Stimulated activated CD4-positive, alpha-beta T cell treated with anti-CD3 and anti-CD28 coated beads, Interleukin-2, amount 100 ng/mL, for 48 hours (primary cell): ENCODE data around the gene SMAD4.

ENCODE experiments used
- DNase-seq, 2 donors: peaks; one replicate each; pipeline ENCODE4 v3.0.0-alpha.2; 2020

The SMAD4 gene

DNA sequence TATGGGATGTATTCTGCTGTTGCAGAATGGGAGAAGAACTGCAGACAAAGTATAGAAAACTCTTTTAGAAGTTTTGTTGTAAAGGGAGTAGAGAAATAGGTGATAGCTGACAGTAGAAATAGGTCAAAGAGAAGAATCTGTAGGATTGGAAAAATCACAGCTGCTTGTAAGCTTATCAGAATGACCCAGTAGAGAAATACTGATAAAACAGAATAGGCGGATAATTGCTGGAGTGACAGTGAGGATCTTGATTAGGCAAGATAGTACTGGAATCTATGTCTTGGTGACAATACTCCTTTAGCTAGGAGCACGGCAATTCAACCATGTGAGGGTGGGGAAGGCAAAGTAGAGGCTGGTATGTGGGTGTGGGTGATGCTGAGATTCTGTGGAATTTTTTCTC, 4.5 kb upstream of the SMAD4 start:
- no peak for DNase-seq

- no peak for DNase-seq
These were observed 1.7 kb upstream of the SMAD4 start for GRCh38 chr18:51028201-51028805.

DNA sequence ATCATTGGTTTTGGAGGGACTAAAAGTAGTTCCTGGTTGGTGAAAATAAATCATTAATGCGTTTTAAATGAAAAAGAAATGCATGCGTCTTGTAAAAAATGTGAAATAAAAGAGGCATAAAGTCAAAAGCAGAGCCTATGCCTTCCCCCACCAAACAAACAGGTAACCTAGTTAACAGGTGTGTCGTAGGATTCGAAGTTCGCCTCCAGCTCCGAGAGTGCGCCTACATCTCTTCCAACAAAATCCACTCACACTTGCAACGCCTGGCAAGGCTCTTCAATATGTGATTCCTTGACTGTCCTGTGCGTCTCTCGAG, 677 bp upstream of the SMAD4 start:
- no peak for DNase-seq

GRCh38 chr18:51030537-51031258, 685 bp downstream of the SMAD4 start:
- DNase-seq: peak; percentile 57 to 59

DNA sequence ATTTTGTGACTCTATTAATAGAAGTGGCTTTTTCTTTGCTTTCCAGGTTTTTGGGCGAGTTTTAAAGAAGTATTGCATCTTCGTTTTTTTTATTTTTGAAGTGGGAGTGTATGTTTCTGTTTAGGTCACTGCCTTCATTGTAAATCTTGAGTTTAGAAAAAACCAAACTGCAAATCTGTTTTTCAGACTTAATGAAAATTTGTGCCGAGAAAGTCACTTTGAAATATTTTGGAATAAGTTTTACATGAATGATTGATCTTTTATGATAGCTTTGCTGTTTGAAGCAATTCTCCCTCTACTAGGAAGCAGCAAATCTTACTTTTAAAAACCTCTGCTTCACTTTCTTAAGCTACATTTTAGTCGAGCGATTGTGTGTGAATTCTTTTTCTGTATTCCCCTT, 2.2 kb downstream of the SMAD4 start:
- no peak for DNase-seq

DNA sequence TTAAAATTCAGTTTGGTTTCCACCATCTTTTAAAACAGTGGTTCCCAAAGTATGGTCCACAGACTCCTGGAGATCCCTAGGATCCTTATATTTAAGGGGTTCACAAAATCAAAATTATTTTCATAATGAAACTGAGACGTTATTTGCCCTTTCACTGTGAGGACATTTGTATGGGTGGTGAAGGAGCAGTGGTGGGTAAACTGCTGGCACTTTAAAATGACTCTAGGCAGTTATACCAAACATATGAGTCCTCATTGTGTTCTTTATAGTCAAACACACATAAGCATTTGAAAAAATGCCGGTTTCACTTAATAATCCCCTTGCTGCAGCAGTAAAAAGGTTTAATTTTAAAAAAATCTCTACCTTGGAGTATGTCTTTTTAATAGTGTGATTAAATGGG, 7.2 kb downstream of the SMAD4 start:
- DNase-seq: no peak

GRCh38 chr18:51038110-51038509, 8.1 kb downstream of the SMAD4 start:
- DNase-seq: no peak

DNA sequence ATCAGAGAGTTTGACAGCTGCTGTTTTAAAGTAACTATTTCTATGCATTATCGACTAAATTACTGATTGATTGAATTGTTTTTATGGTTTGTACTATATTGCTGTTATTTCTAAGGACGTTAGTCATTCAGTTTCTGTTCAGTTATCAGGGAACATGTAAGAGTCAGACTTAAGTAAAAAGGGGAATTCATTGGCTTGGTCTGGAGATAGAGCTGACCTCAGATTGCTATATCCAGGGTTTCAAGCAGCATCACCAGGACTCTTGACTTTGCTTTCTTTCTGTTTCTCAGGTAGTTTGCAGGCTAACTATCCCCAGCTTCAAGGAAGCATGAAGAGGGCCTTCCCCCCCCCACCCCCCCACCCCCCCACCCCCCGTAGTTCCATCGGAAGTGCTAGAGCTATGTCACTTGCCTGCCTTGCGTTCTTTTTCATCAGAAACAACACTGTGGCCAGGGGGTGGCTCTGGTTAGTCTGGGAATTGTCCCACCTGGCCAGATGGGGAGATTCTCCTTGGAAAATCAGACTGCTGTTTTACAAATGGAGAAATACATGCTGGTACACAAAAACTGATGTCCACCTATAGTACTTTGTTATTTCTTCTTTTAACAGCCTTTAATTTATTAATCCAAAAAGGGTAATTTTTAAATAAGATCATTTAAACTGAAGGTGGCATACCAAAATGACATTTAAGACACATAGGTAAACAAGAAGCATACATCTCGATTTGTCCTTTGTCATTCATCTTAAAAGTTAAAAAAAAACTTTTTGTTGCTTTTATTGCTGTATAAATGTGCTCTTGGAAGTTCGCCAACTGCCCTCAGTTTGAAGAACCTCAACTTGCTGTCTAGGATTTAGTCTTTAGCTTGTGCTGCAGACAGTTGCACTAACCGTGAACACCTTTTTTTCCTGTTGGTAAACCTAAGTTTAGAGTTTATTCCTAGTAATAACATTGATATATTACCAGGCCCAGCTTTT, 9.4 kb downstream of the SMAD4 start:
- DNase-seq: no peak

GRCh38 chr18:51041677-51042352, 11.8 kb downstream of the SMAD4 start:
- no peak for DNase-seq

- no peak for DNase-seq
These were observed 15.0 kb downstream of the SMAD4 start for GRCh38 chr18:51044928-51045585.

DNA sequence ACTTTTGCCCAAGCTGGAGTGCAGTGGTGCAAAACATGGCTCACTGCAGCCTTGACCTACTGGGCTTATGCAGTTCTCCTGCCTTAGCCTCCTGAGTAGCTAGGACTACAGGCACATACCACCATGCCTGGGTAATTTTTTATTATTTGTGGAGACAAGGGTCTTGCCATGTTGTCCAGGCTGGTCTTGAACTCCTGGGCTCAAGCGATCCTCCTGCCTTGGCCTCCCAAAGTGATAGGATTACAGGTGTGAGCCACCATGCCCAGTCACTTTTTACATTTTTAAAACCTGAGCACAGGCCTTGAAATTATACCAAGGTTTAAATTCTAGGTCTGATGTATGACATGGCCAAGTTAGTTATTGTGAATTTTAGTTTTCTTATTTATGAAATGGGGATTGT, 18.2 kb downstream of the SMAD4 start:
- no peak for DNase-seq

DNA sequence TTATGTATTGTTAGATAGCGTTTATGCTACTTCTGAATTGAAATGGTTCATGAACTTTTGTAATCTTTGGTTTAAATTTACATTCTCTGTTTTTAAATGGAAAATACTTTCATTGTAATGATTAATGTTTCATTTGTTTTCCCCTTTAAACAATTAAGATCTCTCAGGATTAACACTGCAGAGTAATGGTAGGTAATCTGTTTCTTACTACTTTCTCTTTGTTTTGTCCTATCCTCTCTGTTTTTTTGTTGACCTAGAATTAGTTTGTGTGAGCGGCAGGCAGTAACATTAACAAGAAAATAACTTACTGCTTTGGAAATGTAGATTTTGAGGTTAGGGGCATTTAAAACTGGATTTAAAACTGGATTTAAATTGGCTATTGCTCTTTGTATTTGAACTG, 19.1 kb downstream of the SMAD4 start:
- DNase-seq: no peak

- DNase-seq: no peak
These were observed 21.2 kb downstream of the SMAD4 start for GRCh38 chr18:51051105-51051712.

DNA sequence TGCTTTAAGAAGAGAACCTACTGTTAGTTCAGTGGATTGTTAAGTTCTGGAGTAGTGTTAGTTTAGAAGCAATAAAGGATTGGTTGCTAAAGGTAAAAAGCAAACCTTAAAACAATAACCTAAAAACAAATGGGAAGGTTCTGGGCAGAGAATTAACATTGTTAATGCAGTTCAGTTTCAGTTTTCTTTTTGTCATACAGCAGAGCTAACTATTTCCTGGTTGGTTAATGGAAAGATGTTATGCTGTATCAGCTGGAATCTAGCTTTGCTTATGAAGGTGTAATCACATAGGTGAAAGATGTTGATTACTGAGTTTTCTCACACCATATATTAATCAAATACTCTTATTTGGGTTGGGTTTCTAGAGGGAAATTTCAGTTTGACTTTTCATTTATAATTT, 23.8 kb downstream of the SMAD4 start:
- DNase-seq: no peak

GRCh38 chr18:51054764-51055163, 24.8 kb downstream of the SMAD4 start:
- DNase-seq: no peak

DNA sequence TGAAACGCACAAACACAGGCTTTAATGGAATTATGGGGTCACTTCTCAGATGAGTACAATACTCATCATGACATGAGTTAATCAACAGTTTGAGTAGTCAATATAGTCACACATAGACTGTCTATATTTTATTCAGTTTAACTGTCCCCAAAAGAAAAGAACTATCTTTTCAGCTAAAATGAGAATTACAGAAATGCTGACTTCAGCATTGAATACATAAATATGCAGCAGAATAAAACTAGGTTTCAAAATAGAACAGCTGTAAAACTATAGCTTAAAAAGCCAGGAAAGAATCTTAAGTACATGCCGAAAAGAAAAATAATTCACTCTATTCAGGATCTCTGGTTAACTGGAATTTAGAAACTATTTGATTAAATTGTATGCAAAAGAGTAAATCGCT, 30.0 kb downstream of the SMAD4 start:
- DNase-seq: no peak

DNA sequence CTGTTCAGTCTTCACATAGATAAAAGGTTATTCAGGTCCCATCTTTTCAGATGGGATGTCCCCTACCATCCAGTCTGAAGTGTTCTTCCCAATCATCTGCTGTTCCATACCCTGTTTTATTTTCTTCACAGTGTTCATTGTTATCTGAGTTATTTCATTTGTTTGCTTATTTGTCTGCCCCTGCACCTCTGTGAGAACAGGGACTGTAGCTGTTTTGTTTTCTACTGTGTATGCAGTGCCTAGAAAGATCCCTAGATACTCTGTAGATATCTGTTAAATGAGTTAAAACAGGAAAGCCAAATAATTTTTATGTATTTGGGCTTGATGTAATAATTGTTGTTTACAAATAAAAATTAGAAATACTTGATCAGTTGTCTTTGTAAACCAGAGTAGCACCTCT, 34.2 kb downstream of the SMAD4 start:
- no peak for DNase-seq

DNA sequence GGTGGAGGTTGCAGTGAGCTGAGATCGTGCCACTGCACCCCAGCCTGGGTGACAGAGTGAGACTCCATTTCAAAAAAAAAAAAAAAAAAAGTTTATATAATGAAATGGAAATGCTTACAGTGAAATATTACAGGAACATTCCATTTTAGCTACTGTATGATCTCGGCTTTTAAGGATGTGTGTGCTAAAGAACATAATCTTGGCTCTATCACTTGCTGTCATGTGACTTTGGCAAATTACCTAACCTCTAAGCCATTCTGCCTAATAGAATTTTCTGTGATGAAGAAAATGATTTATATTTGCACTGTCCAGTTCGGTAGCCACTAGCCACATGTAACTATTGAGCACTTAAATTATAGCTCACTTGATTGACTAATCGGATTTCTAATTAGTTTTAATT, 36.3 kb downstream of the SMAD4 start:
- no peak for DNase-seq

DNA sequence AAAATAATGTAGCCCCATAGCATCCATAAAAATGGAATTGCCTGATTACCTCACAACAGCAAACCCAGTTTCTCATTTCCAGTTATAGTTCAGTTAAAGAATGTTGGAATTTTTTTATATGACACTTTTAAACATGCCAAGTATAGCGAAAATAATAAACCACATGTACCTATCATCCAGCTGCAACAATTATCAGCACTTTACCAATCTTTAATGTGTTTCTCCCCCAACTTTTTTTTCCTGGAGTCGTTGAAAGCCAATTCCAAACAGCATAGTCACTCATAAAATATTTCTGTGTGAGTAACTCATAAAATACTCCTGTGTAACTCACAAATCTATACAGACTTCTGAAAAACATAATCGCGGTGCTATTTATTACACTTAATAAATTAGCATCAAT, 38.1 kb downstream of the SMAD4 start:
- no peak for DNase-seq

GRCh38 chr18:51069885-51070284, 39.9 kb downstream of the SMAD4 start:
- no peak for DNase-seq

DNA sequence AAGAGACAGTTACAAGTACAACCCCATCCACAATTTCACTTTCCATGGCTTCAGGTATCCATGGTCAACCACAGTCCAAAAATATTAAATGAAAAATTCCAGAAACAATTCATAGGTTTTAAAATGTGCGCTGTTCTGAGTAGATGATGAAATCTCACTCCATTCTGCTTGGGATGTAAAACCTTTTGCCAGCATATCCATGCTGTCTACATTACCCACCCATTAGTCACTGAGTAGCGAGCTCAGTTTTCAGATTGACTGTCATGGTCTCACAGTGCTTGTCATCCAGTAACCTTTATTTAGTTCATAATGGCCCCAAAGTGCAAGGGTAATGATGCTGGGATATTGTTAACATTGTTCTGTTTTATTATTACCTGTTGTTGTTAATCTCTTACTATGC, 40.5 kb downstream of the SMAD4 start:
- no peak for DNase-seq

DNA sequence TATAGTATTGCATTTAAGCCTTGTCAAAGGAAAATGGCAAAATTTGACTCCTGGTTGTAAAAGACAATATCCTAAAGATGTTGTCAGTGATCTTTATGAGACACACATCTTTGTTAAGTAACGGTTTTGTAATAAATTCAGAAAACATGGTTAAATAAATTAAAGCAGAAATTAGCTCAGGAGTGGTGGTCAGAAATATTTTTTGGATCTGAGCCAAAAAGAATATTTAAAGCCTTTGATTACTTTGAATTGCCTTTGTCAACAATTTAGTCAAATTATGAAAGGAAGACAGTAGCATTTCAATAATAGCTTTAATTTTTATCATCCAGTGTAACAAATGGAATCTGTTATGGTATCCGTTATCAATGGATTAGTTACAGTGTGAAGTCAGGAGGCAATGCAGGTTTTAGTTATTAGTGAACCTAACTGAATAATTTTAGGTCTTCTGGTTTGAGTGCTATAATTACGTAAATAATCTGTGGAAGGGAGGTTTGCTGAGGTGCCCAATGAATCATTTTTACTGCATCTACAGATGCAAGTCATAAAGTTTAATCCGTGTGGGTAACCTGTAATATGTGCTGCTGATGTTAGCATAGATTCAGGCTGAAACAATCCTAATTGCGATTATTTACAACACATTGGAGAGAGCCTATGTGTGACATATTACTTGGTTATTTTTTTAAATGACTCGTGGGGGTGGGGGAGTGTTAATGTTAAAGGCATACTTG, 42.7 kb downstream of the SMAD4 start:
- DNase-seq: no peak
